T-helper 2 cell treated with Interferon-gamma antibody and Interleukin-4, amounts not matched to agents 100 ng/mL and 5 ng/mL, for 36 hours (primary cell): Measurements from ENCODE around the gene PRMT7. TPM values are rescaled to one million over a fixed set of nuclear protein-coding genes. Genes with fewer than 3 reads are reported as not detected.

ENCODE experiments used
- intact Hi-C: fragments of 100-400 bp; cut with micrococcal nuclease; formaldehyde crosslinking; loops from one replicate; pipeline ENCODE4 v1.15.1; 2023
- total RNA-seq: library from RNA; stranded (reverse); gene quantifications from 2 replicates; pipeline ENCODE4 v1.2.3, GENCODE V29; 2022

The PRMT7 gene
- total RNA-seq, 1 donor from 2014 or later, result 65.4 TPM

DNA sequence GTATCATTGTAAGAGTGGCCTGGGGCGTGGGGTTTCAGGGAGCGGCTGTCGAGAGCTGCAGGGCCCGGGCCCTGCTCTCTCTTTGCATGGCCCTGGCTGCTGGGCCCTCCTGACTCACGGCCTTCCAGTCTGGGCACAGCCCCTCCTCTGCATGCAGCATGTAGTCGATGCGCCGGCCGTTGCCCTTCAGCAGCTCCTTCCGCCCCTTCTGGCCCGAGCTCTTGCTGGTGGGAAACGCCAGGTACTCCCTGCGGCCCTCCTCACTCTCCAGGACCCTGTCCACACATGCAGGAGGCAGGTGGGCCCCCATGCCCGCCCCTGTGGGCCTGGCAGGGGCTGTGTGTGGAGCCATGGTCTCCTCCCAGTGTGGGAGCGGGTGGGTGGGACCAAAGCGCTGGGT, 50.7 kb downstream of the PRMT7 start:
- intact Hi-C loops, result no loop called here

DNA sequence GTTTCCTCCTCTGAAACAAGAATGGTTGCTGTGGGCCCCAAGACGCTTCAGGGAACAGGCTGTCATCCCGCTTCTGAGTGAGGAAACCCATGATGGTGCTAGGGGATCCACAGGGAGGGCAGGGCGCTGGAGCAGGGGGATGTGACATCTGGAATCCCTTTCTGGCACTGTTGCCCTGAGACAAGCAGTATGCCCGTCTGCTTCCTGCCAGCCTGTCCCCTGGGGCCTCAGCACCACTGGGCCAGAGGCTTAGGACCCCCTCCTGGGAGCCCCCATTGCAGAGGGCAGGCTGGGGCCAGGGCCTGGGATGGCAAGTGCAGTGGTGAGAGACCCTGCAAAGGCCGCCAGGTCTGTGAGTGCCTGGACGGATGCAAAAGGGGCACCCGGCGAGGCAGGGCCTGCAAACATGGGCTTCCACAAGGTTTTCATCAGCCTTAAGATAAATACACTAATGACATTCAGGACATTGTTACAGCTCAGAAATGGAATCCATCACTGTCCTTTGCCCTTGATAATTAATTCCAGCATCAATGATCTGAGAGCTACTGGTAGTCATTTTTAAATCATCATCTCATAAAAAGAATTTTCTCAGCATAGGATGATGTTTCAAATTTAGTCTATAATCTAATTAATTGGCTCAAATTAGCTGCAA, 51.6 kb downstream of the PRMT7 start:
- intact Hi-C loops, result no loop called here

DNA sequence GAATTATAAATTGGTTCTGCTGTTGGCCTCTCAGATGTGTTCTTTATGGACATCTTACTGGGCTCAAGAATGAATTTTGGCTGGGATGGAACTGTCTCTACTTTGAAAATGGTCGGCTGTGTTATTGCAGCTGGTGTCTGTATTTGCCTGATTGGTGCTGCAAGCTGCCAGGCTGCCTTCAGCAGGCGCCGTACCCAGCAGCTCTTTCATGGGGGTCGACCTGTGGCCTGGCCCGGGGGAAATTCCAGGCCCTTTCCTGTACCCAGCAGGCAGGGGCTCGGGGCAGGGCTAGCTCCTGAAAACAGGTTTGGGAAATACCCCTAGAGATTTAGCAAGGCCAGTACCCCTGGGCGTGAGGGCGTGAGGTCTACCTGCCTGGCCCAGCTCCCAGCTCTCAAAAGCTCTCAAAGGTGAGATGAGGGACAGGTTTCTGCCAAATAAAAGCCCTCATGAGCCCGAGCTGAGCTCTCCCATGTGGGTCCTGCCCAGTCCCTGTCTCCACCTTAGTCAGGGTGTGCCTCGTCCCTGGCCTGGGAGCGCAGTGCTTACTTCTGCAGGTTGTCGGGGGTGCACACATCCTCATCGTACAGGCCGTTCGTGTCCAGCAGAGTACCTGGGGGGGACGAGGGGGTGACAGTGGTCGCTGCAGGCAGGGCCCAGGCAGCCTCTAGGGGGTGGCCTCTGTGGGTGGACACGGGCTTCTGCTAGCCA, 52.3 kb downstream of the PRMT7 start:
- intact Hi-C loops, result no loop called here

DNA sequence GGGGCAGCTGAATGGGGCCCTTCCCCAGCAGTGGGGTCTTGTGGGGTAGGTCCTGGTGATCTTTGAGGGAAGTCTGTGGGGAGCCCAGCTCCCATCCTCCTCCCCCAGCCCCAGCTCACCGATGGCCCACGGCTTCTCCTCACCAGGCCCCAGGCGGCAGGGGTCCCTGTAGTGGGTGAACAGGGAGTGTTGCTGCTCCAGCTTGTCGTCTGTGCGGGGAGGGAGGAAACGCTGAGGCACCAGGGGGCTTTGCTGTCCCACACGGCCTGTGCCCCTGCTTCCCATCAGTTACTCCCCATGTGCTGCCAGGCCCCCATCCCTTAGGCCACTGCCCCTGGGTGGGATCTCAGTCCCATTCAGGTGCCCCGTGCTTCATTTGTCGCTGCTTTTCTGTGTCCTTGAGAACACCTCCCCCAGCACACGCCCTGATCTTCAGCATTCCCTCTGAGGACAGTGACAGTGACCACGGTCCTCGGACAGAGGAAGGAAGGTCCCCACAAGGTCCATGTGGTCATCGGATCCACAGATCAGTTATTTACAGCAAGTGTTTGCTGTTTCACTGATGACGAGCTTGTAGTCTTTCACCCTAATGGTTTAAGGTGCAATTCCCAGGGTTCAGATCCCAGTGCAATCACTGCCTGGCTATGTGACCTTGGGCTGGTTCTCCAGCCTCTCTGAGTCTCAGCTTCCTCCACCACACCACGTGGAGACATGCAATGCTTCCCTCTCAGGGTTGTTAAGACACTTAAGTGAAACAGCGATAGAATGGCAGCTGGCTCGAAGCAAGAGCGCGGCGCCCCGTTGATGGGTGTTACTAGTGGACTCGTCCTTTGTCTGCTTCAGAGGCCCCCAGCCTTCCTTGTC, 53.1 kb downstream of the PRMT7 start:
- intact Hi-C loops, result no loop called here

DNA sequence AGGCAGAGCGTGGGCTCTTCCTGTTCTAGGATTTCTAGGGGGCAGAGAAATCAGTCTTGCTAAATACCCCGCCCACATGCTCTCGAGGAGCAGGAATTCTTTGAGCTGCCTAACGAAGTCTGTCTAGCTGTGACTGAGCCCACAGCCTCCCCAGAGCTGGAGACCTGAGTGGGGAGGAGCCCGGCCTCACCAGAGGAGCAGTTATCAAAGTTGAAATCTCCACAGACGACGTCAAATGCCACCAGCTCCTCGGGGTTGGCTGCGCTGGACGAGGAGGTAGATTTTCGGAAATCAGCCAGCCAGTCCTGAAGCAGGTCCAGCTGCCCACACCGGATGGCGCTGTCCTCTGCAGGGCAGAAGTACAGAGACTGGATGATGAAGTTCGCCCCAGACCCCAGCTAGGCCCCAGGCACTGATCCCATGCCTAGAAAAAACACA, 53.8 kb downstream of the PRMT7 start:
- intact Hi-C loops, result no loop called here

DNA sequence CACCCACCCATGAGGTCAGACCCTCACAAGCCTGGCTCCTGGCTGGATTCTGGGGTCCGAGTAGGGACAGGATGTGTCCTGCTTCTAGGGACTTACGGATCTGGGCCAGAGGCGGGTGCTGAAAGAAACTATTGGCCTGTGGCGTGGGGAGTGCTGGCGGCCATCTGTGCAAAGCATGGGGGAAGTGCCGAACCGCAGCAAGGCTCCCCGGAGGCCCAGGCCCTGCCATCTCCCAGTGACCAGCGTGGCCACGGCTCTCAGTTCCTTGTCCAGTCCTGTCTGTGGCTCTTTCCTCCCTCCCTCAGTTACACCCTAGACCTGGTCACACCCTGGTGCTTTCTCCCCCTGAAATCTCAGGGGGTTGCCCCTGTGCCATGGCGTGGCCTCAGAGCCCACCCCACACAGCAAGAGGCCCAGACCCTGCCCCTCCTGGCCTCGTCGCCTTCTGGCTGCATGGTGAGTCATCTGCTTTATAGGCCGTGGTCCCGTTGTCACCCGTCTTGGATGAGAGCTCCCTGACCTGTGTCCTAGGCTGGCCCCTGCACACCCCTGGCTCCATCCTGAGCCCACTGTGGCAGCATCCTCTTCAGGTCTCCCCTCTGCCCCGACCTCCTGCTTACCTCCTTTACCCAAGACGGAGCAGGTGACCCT, 54.5 kb downstream of the PRMT7 start:
- intact Hi-C loops, result no loop called here

DNA sequence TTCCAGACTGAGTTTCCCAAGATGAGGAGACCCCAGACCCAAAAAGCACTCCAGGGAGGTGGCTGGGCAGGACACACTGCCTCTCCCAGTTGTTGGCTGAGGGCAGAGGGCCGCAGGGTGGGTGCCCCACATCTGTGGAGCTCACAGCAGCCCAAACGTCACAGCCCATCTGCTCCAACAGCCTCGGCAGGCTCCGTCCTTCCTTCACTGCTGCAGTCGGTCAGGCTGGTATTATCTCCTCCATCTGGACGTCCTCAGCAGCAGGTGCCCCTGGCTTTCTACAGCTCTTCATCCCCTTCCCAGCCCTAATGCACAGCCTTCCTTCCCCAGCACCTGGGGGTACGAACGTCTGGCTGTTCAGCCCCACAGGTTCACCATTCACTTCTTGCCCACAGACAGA, 55.2 kb downstream of the PRMT7 start:
- intact Hi-C loops, result no loop called here

DNA sequence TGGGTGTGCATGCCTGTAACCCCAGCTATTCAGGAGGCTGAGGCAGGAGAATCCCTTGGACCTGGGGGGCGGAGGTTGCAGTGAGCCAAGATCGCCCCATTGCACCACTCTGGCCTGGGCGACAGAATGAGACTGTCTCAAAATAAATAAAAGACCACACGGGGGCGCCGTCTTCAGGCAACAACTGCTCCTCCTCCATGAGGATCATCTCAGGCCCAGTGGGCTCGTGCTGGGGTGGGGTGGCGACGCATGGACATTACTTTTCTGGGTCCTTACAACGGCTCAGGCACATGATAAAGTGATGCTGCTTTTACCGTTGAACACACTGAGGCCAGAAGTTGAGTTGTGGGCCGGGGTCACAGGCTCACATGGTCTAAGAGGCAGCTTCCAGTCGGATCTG, 56.2 kb downstream of the PRMT7 start:
- intact Hi-C loops, result no loop called here

DNA sequence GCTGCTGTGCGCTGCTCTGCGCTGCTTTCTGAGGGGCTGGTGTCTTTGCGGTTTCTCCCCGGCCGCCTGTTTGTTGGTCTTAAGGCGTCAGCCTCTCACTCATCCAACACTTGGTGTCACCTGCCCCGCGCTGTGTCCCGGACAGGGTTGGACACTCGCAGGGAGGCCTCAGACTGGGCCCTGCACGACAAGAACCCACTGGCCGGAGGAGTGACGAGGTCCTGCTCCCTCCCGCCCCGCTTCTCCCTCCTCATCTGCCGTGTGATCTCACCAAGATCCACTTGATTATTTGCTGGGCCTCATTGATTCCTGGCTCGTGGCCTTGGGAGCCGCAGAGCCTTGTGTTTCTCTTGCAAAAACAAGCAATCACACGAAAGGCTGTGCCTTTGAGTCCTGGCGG, 56.6 kb downstream of the PRMT7 start:
- intact Hi-C loops, result no loop called here

DNA sequence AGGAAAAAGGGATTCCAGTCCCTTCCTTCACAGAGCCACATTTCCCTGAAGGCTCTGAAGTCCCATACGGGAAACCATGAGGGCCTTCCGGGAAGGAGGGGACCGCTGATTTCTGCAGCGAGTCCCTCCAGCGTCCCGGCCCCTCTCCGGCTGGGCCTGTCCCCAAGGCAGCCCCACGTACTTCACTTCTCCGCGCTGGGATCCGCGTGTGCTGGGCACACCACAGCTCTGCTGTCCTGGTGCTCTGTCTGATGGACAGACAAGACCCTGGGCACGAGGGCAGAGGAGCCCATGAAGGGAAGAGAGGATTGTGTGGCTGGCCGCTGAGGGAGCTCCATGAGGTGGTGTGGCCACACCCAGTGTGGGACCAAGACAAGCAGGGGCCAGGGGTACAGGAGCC, 57.1 kb downstream of the PRMT7 start:
- intact Hi-C loops, result no loop called here

DNA sequence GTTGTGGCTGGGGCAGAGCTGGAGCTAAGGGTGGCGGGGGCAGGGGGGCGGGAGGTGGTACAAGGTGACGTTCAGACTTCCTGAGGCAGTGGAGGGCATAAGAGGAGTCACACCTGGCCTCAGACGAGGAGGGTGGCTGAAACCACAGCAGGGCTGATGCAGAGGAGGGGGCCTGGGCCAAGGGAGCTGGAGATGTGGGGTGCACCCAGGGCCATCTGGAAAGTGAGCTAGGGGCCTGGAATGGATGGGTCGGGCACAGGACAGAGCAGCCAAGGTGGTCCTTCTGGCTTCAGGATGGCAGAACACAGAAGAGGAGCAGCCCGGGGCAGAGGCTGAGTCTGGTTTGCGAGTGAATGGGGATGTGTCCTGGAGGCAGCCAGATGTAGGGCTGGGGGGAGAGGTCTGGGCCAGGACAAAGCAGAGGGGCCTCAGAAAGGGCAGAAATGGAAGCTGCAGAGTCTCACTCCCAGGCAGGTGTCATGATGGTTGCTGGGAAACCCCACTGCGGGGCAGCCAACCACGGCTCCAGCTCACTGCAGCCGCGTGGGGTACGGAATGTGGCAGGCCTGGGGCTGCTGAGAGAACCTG, 57.6 kb downstream of the PRMT7 start:
- intact Hi-C loops, result no loop called here

DNA sequence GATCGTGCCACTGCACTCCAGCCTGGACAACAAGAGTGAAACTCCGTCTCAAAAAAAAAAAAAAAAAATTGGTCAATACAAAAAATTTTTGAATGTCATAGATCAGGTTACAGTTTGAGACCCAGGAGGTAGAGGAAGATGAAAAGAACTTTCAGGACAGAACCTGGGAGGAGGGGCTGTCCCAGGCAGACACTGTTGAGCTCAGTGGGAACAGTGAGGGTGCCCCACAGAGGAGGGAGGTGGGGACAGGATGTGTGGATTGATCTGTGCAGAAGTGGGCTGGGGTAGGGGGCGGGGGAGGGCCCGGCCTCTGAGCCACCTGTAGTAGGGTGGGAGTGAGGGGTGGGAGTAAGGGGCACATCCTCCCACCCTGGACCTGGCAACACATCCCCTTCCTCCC, 58.3 kb downstream of the PRMT7 start:
- intact Hi-C loops, result no loop called here

DNA sequence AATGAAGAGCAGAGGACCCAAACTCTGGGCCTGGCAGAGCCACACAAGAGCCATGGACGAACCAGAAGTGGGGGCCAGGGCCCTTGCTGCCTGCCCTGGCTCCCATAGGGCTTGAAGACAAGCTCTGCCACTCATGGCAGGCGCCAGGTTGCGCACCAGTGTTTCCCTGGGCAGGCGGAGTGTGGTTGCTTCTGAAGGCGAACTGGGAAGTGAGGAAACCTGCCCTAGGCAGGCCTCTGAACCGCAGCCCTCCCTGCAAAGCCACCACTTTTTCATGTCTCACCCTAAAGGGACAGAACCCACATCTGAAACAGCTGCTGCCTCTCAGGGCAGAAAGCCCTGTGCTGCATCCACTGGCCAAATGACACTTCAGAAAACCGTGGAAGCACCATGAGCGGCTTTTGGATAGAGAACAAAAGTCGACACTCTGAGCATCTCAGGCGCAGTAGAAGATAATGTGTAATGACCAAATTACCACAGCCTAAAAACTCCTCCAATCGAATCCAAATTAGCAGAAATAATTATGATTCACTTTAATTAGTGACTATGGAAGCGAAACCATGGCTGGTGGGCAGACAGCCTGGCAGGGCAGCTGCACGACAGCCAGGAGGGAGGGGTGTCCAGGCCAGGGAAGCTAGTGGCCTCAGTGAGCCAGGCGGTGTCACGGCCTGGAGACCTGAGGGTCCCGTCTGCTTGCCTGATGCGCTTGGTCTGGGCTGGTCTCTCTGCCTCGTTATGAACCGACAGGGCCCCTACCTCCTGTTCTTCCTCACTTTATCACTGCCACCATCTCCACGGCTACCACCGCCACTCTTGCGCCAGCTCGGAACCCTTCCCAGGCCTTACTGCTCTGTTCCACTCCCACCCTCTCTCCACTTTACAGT, 59.1 kb downstream of the PRMT7 start:
- intact Hi-C loops, result no loop called here

DNA sequence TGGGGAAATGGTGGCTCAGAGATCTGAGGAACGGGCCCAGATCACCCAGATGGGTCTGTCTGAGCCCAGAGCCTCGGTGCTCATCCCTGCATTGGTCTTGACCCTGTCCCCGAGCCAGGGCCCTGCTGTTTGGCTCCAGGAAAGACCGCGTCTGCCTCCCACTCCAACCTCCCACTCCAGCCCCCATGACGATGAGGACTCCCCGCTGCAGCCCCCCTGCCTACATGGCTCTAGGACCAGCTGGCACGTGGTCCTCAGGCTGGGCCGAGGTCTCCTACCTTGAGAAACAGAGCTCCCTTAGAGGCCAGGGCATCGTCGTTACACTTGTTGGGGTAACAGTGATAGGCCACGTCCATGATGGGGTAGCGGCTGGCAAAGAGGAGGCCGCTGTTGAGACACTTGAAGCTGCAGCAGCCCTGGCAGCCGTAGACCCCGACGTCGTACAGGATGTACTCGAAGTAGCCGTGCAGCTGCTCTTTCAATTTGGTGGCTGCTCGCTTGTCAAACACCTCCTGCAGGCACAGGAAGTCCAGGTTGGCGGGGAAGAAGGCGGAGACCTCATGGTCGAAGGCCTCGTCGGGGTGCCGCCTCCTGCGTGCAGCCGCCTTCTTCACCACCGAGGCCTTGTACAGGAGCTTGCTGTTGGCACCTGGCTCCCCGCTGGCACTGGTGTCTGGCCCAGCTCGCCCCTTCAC, 59.9 kb downstream of the PRMT7 start:
- intact Hi-C loops, result no loop called here

DNA sequence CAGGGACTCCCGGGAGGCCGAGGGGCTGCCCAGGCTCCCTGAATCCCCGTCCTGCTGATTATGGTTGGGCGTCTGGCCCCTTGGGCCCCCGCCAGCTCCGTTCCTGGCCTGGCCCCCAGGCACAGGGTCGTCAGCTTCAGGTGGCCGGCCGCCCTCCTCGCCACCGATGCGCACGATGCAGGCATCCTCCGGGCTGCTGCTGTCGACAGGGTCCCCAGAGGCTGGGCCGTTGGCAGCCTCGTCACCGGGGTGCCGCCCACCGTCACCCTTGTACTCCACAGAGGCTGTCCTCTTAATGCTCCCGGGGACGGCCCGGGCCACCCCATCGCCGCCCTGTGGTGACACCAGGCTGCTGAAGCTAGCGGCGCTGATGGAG, 60.4 kb downstream of the PRMT7 start:
- intact Hi-C loops, result no loop called here

DNA sequence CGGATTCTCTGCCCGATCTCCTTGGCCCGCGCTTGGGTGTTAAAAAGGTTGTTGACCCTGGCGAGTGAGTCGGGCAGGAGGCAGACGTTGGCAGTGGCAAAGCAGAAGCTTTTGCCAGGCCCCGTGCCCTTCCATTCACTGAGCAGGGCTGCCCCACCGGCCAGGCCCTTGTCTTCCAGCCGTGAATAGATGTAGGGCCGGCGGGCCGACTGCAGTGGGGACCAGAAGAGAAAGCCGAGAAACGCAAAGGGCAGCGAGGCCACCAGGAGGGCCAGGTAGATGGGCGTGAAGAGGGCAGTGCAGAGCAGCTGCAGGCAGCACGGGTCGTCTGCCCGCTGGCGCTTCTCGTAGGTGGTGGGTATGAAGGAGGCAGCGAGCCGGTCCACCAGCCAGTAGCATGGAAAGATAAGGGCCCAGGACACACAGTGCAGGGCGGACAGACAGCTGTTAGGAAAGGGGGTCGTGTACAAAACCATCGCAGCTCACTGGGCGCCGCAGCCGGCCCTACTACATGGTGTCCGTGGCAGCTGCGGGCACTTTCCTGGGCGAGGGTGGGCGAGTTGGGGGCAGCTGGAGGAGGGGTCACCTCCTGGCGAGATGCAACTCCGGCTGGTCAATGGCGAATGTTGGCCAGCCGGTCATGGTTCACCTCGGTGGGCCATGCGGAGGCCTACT, 61.0 kb downstream of the PRMT7 start:
- intact Hi-C loops, result no loop called here

DNA sequence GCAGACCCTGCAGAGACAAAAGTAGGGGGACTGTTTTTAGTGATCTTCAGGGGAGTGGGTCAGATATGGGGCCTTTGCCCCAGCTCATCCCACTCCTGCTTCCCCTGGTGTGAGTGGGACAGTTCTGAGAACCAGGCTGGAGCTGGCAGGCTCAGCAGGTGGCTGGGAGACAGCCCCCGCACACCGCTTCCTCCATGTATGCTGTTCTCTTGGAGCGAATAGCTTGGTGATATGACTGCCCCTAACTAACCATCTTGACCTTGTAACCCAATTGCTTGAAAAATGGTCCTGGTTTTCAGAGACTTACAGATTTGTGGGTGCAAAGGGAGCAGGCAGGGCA, 61.5 kb downstream of the PRMT7 start:
- intact Hi-C loops, result no loop called here

DNA sequence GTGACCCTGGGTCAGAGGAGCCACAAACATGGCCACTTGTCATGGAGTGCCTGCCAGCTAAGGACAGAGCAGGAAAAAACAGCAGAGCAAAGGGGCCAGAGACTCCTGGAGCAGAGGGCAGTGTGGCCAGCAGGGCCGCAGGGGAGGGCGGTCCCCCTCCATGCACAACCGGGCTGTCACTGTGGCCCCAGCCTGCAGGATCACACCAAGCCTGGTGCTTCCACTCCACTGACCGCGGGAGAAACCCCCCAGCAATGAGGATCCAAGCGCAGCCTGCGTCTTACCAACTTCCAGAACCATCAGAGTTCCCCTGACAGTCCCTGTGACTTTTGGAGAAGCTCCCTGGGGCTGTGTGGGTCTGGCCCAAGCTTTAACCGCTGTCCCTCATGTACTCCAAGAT, 62.0 kb downstream of the PRMT7 start:
- intact Hi-C loops, result no loop called here

DNA sequence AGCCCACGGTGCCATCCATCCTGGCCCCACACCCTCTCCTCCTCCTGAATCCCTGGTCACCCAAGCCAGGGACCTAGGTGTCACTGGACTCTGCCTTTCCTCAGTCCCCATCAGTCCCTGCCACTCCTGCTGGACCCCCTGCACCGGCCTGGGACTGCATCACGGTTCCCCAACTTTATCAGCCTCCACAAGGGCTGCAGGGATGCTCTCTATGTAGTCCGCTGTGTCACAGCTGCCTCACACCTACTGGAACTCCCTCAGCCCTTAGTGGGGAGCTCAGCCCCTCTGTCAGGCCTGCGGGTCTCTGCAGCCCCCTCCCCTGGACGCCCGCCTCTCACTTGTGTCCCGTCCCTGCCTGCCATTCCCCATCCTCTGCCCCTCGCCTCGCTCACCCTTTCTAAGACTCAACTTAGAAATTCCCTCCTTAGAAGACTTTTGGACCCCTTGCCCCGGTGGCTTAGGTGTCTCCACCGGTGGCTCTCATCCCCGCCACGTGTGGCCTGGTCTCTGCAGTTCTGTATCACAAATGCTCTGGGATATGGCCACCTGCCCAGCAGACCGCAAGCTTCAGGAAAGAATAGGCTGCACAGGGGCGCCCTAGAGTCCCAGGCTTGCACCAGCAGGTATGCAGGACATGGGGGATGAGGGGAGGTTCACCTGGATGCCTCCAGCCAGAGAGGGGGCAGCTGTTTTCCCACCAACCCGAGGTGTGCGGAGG, 62.9 kb downstream of the PRMT7 start:
- intact Hi-C loops, result no loop called here
